Osteoblast (primary cell): Measurements from ENCODE around the gene NOL9. TPM values are rescaled to one million over a fixed set of nuclear protein-coding genes. Genes with fewer than 3 reads are reported as not detected.

Source experiments
- DNase-seq: peaks from one replicate; pipeline ENCODE4 v3.0.0; 2011; ENCODE audit warnings: low spot score, mixed read lengths; ENCODE audit not compliant: insufficient read length; ENCODE audit errors: missing footprints
- H2AFZ ChIP-seq: 2 replicates; pipeline ENCODE4 v1.6.0; 2011; ENCODE audit warnings: mild to moderate bottlenecking, low read length
- H3K27ac ChIP-seq: 2 replicates; pipeline ENCODE4 v1.5.1; 2011; ENCODE audit warnings: mild to moderate bottlenecking, low read depth, low read length, moderate library complexity
- H3K27me3 ChIP-seq: 2 replicates; pipeline ENCODE4 v1.6.0; 2012; ENCODE audit warnings: mild to moderate bottlenecking, control low read depth, inconsistent platforms, low read length, moderate library complexity; ENCODE audit not compliant: insufficient read depth
- H3K36me3 ChIP-seq: 2 replicates; pipeline ENCODE4 v1.5.1; 2011; ENCODE audit warnings: mild to moderate bottlenecking, low read length, control low read depth, moderate library complexity; ENCODE audit not compliant: insufficient read depth
- H3K4me1 ChIP-seq: 2 replicates; pipeline ENCODE4 v1.5.1; 2011; ENCODE audit warnings: mild to moderate bottlenecking, low read length, control low read depth, moderate library complexity; ENCODE audit not compliant: insufficient read depth
- H3K4me2 ChIP-seq: 2 replicates; pipeline ENCODE4 v1.6.0; 2011; ENCODE audit warnings: mild to moderate bottlenecking, low read length; ENCODE audit not compliant: insufficient read depth
- H3K4me3 ChIP-seq: fragments of 200-600 bp; sonication (generic); 3 replicates; pipeline ENCODE4 v1.5.1; 2012; ENCODE audit warnings: mild to moderate bottlenecking, low read length, inconsistent platforms; ENCODE audit not compliant: insufficient read depth
- H3K79me2 ChIP-seq: 2 replicates; pipeline ENCODE4 v1.6.0; 2012; ENCODE audit warnings: mild to moderate bottlenecking, low read length, control low read depth, inconsistent platforms; ENCODE audit not compliant: insufficient read depth
- H3K9me3 ChIP-seq: 2 replicates; pipeline ENCODE4 v1.5.1; 2011; ENCODE audit warnings: low read depth, low read length, control low read depth
- H4K20me1 ChIP-seq: 2 replicates; pipeline ENCODE4 v1.6.0; 2012; ENCODE audit warnings: mild to moderate bottlenecking, low read length, control low read depth; ENCODE audit not compliant: insufficient read depth
- CTCF ChIP-seq: IDR thresholded peaks from 2 replicates; pipeline ENCODE4 v1.5.1; 2011; ENCODE audit warnings: mild to moderate bottlenecking, low read depth, low read length, moderate library complexity; ENCODE audit errors: extremely low read depth
- total RNA-seq: library from RNA; depleted of rRNA; stranded (reverse); fragments of >200 nt; gene quantifications from 2 replicates; pipeline ENCODE4 v1.2.3, GENCODE V29; 2012

Gene NOL9
- total RNA-seq, 1 donor = 31.1 TPM

- H3K27ac ChIP-seq = no peak overlapping the region
- no peak for TF ChIP-seq CTCF
- no peaks in the 10 kb centered on the region for H3K4me1 ChIP-seq
- no peak overlapping the region for H3K4me3 ChIP-seq
- peaks cover 59% of the 10 kb centered on the region for H4K20me1 ChIP-seq
- no peaks in the 10 kb centered on the region for H3K9me3 ChIP-seq
- H3K4me2 ChIP-seq = no peak overlapping the region
- H2AFZ ChIP-seq = no peak overlapping the region
- peaks cover 62% of the 10 kb centered on the region for H3K79me2 ChIP-seq
- no peaks in the 10 kb centered on the region for H3K27me3 ChIP-seq
- DNase-seq = peak; percentile 62
- peaks cover 82% of the 10 kb centered on the region for H3K36me3 ChIP-seq
Observed at GRCh38 chr1:6591644-6592043, 37.3 kb upstream of the NOL9 start.

GRCh38 chr1:6591222-6591621 is 36.9 kb upstream of the NOL9 start:
- H3K36me3 ChIP-seq = peaks cover 78% of the 10 kb centered on the region
- H3K27ac ChIP-seq = no peak overlapping the region
- no peaks in the 10 kb centered on the region for H3K4me1 ChIP-seq
- H3K9me3 ChIP-seq = no peaks in the 10 kb centered on the region
- H3K27me3 ChIP-seq = no peaks in the 10 kb centered on the region
- TF ChIP-seq CTCF = no peak
- H3K4me3 ChIP-seq = no peak overlapping the region
- peaks cover 58% of the 10 kb centered on the region for H3K79me2 ChIP-seq
- no peak overlapping the region for H2AFZ ChIP-seq
- no peak overlapping the region for H3K4me2 ChIP-seq
- peaks cover 54% of the 10 kb centered on the region for H4K20me1 ChIP-seq
- DNase-seq = peak; percentile 64

GRCh38 chr1:6590046-6590445 is 35.7 kb upstream of the NOL9 start:
- H3K4me3 ChIP-seq = no peak overlapping the region
- peaks cover 46% of the 10 kb centered on the region for H3K79me2 ChIP-seq
- no peaks in the 10 kb centered on the region for H3K27me3 ChIP-seq
- H3K4me2 ChIP-seq = no peak overlapping the region
- no peak overlapping the region for H3K27ac ChIP-seq
- H2AFZ ChIP-seq = no peak overlapping the region
- DNase-seq = peak; percentile 57
- H3K36me3 ChIP-seq = peaks cover 66% of the 10 kb centered on the region
- peaks cover 49% of the 10 kb centered on the region for H4K20me1 ChIP-seq
- H3K9me3 ChIP-seq = no peaks in the 10 kb centered on the region
- TF ChIP-seq CTCF = no peak
- no peaks in the 10 kb centered on the region for H3K4me1 ChIP-seq

- Histone ChIP-seq H3K79me2 (peaks cover 43% of the 10 kb centered on the region), H3K4me1 (no peaks in the 10 kb centered on the region), H3K9me3 (no peaks in the 10 kb centered on the region), H3K4me3 (no peak overlapping the region), H3K27ac (no peak overlapping the region), H4K20me1 (peaks cover 51% of the 10 kb centered on the region), H3K4me2 (no peak overlapping the region), H2AFZ (no peak overlapping the region), H3K36me3 (peaks cover 57% of the 10 kb centered on the region), H3K27me3 (no peaks in the 10 kb centered on the region)
- DNase-seq = peak; percentile 77
- TF ChIP-seq CTCF = no peak
Observed at GRCh38 chr1:6588893-6589520, 34.7 kb upstream of the NOL9 start.
